MM.1S (cell line): ENCODE data around the gene CEP85L.

Source experiments
- DNase-seq: peaks from one replicate; pipeline ENCODE4 v3.0.0-alpha.2; 2015
- H2AFZ ChIP-seq: fragments of 300-600 bp; sonication (generic); 2 replicates; pipeline ENCODE4 v1.6.0; 2016; ENCODE audit warnings: antibody characterized with exemption, low read length
- H3F3A ChIP-seq: fragments of 300-600 bp; sonication (generic); 2 replicates; pipeline ENCODE4 v1.6.1; 2016; ENCODE audit warnings: mild to moderate bottlenecking, antibody characterized with exemption, low read length, moderate library complexity, mixed read lengths; ENCODE audit not compliant: insufficient read depth
- H3K27ac ChIP-seq: fragments of 300-600 bp; sonication (generic); 2 replicates; pipeline ENCODE4 v1.5.1; 2016; ENCODE audit warnings: mild to moderate bottlenecking, low read length
- H3K27me3 ChIP-seq: fragments of 300-600 bp; sonication (generic); replicated peaks from 2 replicates; pipeline ENCODE4 v1.6.0; 2016; ENCODE audit warnings: low read length; ENCODE audit not compliant: insufficient read depth
- H3K36me3 ChIP-seq: fragments of 300-600 bp; sonication (generic); replicated peaks from 2 replicates; pipeline ENCODE4 v1.6.1; 2016; ENCODE audit warnings: mild to moderate bottlenecking, low read length, mixed read lengths; ENCODE audit not compliant: insufficient read depth
- H3K4me1 ChIP-seq: fragments of 300-600 bp; sonication (generic); 2 replicates; pipeline ENCODE4 v1.6.1; 2016; ENCODE audit warnings: low read length, mixed read lengths
- H3K4me2 ChIP-seq: fragments of 300-600 bp; sonication (generic); 2 replicates; pipeline ENCODE4 v1.6.0; 2016; ENCODE audit warnings: low read depth, low read length
- H3K4me3 ChIP-seq: fragments of 300-600 bp; sonication (generic); 2 replicates; pipeline ENCODE4 v1.5.1; 2016; ENCODE audit warnings: low read length, mixed read lengths
- H3K79me2 ChIP-seq: fragments of 300-600 bp; sonication (generic); 2 replicates; pipeline ENCODE4 v1.6.1; 2016; ENCODE audit warnings: mixed run types, low read length, mixed read lengths
- H3K9ac ChIP-seq: fragments of 300-600 bp; sonication (generic); 2 replicates; pipeline ENCODE4 v1.6.1; 2016; ENCODE audit warnings: low read length, mixed read lengths
- H3K9me2 ChIP-seq: fragments of 300-600 bp; sonication (generic); replicated peaks from 2 replicates; pipeline ENCODE4 v1.6.1; 2016; ENCODE audit warnings: mild to moderate bottlenecking, low read length, mixed read lengths; ENCODE audit not compliant: insufficient read depth
- H3K9me3 ChIP-seq: fragments of 300-600 bp; sonication (generic); replicated peaks from 2 replicates; pipeline ENCODE4 v1.6.1; 2016; ENCODE audit warnings: mild to moderate bottlenecking, low read length, mixed read lengths; ENCODE audit not compliant: insufficient read depth
- H4K20me1 ChIP-seq: fragments of 300-600 bp; sonication (generic); 2 replicates; pipeline ENCODE4 v1.6.1; 2016; ENCODE audit warnings: mild to moderate bottlenecking, low read length, moderate library complexity, mixed read lengths; ENCODE audit not compliant: insufficient read depth
- EZH2 ChIP-seq: fragments of 300-600 bp; sonication (generic); optimal IDR thresholded peaks from 2 replicates; pipeline ENCODE3; 2017; ENCODE audit warnings: low read depth, mild to moderate bottlenecking, antibody characterized with exemption, low read length, mixed read lengths
- EZH2phosphoT487 ChIP-seq: fragments of 300-600 bp; sonication (generic); IDR thresholded peaks from 2 replicates; pipeline ENCODE4 v1.6.1; 2018; ENCODE audit warnings: antibody characterized with exemption, low read length
- TF ChIP-seq, protein P1 (sequence below): fragments of 300-600 bp; sonication (generic); IDR thresholded peaks from 2 replicates; pipeline ENCODE4 v1.5.1; 2016; ENCODE audit warnings: antibody characterized with exemption, low read length, mixed read lengths

The CEP85L gene

DNA sequence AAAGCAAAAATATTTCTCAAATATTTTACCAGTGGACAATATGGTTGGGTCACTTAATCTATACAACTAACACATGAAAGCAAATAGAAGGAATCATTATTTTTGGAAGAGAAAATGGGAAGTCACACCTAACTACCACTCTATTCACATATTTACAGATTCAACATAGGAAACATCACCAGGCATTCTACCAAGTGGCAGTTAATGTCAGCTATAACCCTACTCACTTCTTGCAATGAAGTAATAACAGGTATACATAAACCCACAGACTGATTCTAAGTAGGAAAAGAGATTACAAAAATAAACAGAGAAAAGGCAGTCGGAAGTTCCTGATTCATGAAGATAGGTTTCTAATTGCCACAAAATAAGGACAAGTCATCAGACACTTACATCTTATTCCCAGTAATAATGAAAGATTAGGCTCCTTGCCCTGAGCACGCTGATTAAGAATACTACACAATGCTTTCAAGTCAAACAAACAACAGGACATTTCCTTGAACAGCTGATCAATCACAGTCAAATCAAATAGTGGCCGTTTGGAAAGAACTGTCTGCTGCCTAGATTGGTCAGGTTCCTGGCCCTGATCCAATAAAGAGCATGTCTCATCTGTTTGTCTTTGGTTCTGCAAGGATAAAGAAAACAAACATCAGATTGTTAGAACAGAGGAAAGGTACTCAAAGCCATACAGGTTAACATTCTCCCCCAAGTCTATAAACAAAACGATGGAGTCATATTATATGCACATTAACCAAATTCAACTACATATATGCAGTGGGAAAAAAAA lies 182.5 kb downstream of the CEP85L start:
- H3K9me2 ChIP-seq = no peaks in the 10 kb centered on the region
- no peak overlapping the region for H3K27ac ChIP-seq
- H3K4me3 ChIP-seq = no peak overlapping the region
- no peak overlapping the region for H3K9ac ChIP-seq
- no peak for DNase-seq
- TF ChIP-seq, protein P1, sequence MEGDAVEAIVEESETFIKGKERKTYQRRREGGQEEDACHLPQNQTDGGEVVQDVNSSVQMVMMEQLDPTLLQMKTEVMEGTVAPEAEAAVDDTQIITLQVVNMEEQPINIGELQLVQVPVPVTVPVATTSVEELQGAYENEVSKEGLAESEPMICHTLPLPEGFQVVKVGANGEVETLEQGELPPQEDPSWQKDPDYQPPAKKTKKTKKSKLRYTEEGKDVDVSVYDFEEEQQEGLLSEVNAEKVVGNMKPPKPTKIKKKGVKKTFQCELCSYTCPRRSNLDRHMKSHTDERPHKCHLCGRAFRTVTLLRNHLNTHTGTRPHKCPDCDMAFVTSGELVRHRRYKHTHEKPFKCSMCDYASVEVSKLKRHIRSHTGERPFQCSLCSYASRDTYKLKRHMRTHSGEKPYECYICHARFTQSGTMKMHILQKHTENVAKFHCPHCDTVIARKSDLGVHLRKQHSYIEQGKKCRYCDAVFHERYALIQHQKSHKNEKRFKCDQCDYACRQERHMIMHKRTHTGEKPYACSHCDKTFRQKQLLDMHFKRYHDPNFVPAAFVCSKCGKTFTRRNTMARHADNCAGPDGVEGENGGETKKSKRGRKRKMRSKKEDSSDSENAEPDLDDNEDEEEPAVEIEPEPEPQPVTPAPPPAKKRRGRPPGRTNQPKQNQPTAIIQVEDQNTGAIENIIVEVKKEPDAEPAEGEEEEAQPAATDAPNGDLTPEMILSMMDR = no peak
- no peak for TF ChIP-seq EZH2
- no peak for TF ChIP-seq EZH2phosphoT487
- no peaks in the 10 kb centered on the region for H3K27me3 ChIP-seq
- no peaks in the 10 kb centered on the region for H3K4me1 ChIP-seq
- no peak overlapping the region for H3K4me2 ChIP-seq
- no peaks in the 10 kb centered on the region for H3K79me2 ChIP-seq
- no peaks in the 10 kb centered on the region for H3F3A ChIP-seq
- H3K36me3 ChIP-seq = no peaks in the 10 kb centered on the region
- no peak overlapping the region for H2AFZ ChIP-seq
- H3K9me3 ChIP-seq = no peaks in the 10 kb centered on the region
- no peaks in the 10 kb centered on the region for H4K20me1 ChIP-seq

DNA sequence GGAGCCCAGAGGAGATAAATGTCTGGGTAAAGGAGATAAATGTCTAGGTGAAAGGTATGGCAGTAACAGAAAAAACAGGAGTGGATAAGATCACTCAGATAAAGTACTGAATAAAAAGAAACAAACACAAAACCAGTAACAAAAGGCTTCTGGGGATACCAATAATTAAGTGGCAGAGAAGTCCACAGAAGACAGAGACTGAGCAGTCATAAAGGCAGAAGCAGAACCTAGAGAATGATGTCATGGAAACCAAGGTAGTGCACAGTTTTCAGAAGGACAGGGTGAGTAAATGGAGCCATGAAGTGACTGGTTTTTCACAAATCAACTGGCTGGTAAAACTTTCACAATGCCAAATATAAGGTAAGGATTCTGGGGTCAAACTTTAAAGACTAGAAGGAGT lies 184.2 kb downstream of the CEP85L start:
- H3K4me2 ChIP-seq = no peak overlapping the region
- H3K27me3 ChIP-seq = no peaks in the 10 kb centered on the region
- H3K9me2 ChIP-seq = no peaks in the 10 kb centered on the region
- TF ChIP-seq EZH2 (no peak), EZH2phosphoT487 (no peak)
- TF ChIP-seq, protein P1 = no peak
- H3K79me2 ChIP-seq = no peaks in the 10 kb centered on the region
- no peaks in the 10 kb centered on the region for H3F3A ChIP-seq
- no peak for DNase-seq
- no peaks in the 10 kb centered on the region for H3K4me1 ChIP-seq
- H3K4me3 ChIP-seq = no peak overlapping the region
- H4K20me1 ChIP-seq = no peaks in the 10 kb centered on the region
- no peaks in the 10 kb centered on the region for H3K36me3 ChIP-seq
- H3K9ac ChIP-seq = no peak overlapping the region
- H3K27ac ChIP-seq = no peak overlapping the region
- H3K9me3 ChIP-seq = no peaks in the 10 kb centered on the region
- no peak overlapping the region for H2AFZ ChIP-seq

DNA sequence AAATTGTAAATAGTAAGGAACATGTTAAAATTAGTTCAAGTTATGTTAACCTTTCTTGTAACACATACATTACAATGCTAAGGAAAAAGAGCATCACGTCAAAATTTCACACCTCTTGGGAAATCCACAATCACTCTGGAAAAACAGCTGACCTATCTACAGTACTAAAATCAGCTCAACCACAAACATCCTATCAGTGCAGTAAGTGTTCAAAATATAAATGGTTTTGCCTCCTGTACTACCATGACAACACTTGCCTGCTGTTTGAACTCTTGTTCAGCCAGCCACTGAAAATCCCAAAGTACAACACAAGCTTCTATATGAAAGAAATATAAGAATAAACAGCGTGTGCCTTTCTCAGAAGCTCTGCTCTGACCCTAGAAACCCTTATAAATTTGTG lies 186.8 kb downstream of the CEP85L start:
- no peak overlapping the region for H3K4me2 ChIP-seq
- H3K36me3 ChIP-seq = no peaks in the 10 kb centered on the region
- H3K4me1 ChIP-seq = no peaks in the 10 kb centered on the region
- no peak overlapping the region for H3K9ac ChIP-seq
- H3K9me3 ChIP-seq = no peaks in the 10 kb centered on the region
- no peak for TF ChIP-seq EZH2
- no peak for TF ChIP-seq EZH2phosphoT487
- TF ChIP-seq, protein P1 = no peak
- H3K4me3 ChIP-seq = no peak overlapping the region
- no peaks in the 10 kb centered on the region for H3K79me2 ChIP-seq
- H3F3A ChIP-seq = no peaks in the 10 kb centered on the region
- H3K27ac ChIP-seq = no peak overlapping the region
- no peaks in the 10 kb centered on the region for H3K9me2 ChIP-seq
- no peak for DNase-seq
- H3K27me3 ChIP-seq = no peaks in the 10 kb centered on the region
- no peak overlapping the region for H2AFZ ChIP-seq
- no peaks in the 10 kb centered on the region for H4K20me1 ChIP-seq
